ENCODE results near the gene IQSEC1. TPM values are rescaled to one million over a fixed set of nuclear protein-coding genes. Genes with fewer than 3 reads are reported as not detected.

Gene IQSEC1
- total and polyA plus RNA-seq, 2 experiments from 2014 or later, result 17.8 to 51.7 TPM

DNA sequence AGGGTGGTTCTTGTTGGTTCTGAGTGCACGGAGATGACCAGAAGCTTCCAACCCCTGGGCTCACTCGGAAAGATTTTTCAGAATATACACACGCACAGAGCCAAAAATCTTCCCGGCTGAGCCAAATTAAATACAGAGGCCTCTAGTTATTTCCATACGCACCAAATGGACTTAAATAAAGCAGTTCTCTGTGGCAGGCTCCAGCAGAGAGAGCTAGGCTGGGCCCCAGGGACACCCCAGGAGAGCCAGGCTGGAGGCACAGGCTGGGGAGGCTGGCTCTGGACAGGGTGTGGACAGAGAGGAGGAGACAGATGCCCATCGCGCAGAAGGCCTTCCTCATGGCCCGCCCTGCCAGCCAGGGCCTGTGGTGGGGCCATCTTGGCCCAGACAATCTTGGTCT, 115.9 kb downstream of the IQSEC1 start:
- DNase-seq (ENCODE audit: low read depth in 1 of 2, low spot score in 1 of 2), result no peak
- H3K4me1 ChIP-seq (ENCODE audit: low read depth), result peaks cover 29% of the 10 kb centered on the region
- H3K36me3 ChIP-seq, result no peaks in the 10 kb centered on the region

GRCh38 chr3:12956316-12956660, 116.9 kb downstream of the IQSEC1 start:
- H3K27me3 ChIP-seq, result no peaks in the 10 kb centered on the region
- H3K9me3 ChIP-seq (ENCODE audit: low read depth), result no peaks in the 10 kb centered on the region
- H3K27ac ChIP-seq, result no peak overlapping the region
- peaks cover 32% of the 10 kb centered on the region for H3K4me1 ChIP-seq (ENCODE audit: low read depth)
- TF ChIP-seq, protein P1, sequence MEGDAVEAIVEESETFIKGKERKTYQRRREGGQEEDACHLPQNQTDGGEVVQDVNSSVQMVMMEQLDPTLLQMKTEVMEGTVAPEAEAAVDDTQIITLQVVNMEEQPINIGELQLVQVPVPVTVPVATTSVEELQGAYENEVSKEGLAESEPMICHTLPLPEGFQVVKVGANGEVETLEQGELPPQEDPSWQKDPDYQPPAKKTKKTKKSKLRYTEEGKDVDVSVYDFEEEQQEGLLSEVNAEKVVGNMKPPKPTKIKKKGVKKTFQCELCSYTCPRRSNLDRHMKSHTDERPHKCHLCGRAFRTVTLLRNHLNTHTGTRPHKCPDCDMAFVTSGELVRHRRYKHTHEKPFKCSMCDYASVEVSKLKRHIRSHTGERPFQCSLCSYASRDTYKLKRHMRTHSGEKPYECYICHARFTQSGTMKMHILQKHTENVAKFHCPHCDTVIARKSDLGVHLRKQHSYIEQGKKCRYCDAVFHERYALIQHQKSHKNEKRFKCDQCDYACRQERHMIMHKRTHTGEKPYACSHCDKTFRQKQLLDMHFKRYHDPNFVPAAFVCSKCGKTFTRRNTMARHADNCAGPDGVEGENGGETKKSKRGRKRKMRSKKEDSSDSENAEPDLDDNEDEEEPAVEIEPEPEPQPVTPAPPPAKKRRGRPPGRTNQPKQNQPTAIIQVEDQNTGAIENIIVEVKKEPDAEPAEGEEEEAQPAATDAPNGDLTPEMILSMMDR (IDR thresholded peaks at IDR 0.05; ENCODE audit: low read depth, low read length), result no peak
- H3K36me3 ChIP-seq, result no peaks in the 10 kb centered on the region
- H3K4me3 ChIP-seq, result no peak overlapping the region
- no peak for DNase-seq (ENCODE audit: low read depth in 1 of 2, low spot score in 1 of 2)

More for the DNA sequence above, 115.9 kb downstream of the IQSEC1 start:
- H3K27me3 ChIP-seq, result no peaks in the 10 kb centered on the region
- H3K4me3 ChIP-seq, result no peak overlapping the region
- no peak overlapping the region for H3K27ac ChIP-seq
- H3K9me3 ChIP-seq (ENCODE audit: low read depth), result no peaks in the 10 kb centered on the region
- TF ChIP-seq, protein P1 (IDR thresholded peaks at IDR 0.05; ENCODE audit: low read depth, low read length), result no peak

DNA sequence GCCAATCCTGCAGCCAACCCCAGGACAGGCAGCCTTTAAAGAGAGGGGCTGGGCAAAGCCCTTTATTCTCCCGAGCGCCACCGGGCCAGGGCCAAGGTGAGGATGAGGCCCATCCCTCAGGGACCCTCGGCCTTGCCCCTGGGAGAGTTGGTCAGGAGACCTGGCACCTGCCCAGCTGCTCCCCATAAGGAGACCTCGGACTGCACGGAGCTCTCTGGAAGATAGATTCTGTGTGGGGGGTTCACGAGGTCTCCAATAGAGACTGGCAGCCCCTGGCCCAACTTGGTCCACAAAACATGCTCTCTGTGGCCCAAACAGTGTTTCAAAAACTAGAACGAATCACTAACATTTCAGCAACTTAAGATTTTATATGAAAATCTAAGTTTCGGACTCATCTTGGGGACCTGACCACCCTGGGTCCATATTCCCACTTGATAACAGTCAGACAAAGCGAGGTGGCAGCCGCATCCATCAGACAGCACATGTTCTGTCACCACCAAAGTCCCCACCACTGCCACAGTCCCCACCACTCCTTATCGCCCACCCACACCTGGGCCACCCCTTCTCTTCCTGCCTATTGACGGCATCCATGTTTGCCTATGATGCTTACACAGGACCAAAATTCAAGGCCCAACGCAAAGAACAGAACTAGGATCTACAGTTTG, 117.4 kb downstream of the IQSEC1 start:
- no peak for DNase-seq (ENCODE audit: low read depth in 1 of 2, low spot score in 1 of 2)
- no peaks in the 10 kb centered on the region for H3K27me3 ChIP-seq
- no peak overlapping the region for H3K27ac ChIP-seq
- H3K4me1 ChIP-seq (ENCODE audit: low read depth), result peaks cover 32% of the 10 kb centered on the region
- no peak overlapping the region for H3K4me3 ChIP-seq
- H3K9me3 ChIP-seq (ENCODE audit: low read depth), result no peaks in the 10 kb centered on the region
- TF ChIP-seq, protein P1 (IDR thresholded peaks at IDR 0.05; ENCODE audit: low read depth, low read length), result no peak
- no peaks in the 10 kb centered on the region for H3K36me3 ChIP-seq

DNA sequence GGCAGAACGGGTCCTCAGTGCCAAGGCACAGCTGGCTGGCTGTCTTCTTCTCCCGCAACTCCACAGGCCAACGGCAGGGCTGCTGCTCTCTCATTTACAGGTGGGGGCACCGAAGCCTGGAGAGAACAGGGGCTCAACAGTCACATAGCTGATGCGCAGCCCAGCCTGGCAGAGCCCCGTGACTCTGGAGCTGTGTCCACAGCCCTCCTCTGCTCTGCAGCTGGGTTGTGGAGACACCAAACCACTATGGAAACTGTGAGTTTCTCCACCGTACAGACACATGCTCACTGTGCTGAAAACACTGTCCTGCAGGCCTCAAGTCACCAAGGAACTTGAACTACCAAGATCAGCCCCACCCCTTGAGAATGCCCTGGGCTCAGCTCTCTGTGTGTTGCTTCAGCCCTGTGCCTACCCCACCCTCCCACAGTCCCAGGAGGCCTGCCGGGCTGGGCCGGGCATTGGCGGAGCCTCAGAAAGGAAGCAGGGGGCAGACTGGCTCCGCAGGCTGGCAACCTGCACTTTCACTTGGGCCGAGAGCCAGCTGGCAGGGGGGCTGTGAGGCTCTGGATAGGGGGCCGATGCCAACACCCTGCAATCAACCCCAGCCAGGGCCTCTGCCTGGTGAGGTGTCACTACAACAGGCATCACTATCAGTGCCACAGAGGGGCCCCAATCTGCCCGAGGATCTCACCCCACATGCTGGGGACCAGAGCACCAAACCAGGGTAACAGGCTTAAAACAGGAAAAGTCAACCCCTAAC, 118.2 kb downstream of the IQSEC1 start:
- H3K4me3 ChIP-seq, result no peak overlapping the region
- TF ChIP-seq, protein P1 (IDR thresholded peaks at IDR 0.05; ENCODE audit: low read depth, low read length), result no peak
- peaks cover 32% of the 10 kb centered on the region for H3K4me1 ChIP-seq (ENCODE audit: low read depth)
- H3K27ac ChIP-seq, result peak overlapping the region; percentile 68
- H3K36me3 ChIP-seq, result no peaks in the 10 kb centered on the region
- DNase-seq (ENCODE audit: low read depth in 1 of 2, low spot score in 1 of 2), result peak in 1 of 2 donors; percentile 12
- no peaks in the 10 kb centered on the region for H3K27me3 ChIP-seq
- H3K9me3 ChIP-seq (ENCODE audit: low read depth), result no peaks in the 10 kb centered on the region

DNA sequence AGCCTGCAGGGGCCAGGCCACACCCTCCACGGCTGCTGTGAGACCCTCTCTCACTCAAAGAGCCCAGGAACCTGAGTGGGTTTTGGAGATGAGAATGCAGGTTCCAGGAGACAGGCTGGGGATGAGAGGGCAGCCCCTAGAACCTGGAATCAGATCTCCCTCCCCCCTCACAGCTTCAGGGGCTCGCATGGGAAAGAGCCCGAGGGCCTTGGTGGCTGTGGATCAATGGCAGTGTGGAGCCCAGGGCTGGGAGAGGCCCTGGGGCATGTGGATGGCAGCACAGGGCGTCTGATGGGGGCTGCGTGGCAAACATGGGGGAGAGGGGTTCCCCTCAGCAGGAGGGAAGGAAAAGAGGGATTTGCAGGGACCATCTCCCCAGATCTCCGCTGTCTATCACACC, 119.0 kb downstream of the IQSEC1 start:
- no peaks in the 10 kb centered on the region for H3K9me3 ChIP-seq (ENCODE audit: low read depth)
- H3K27me3 ChIP-seq, result no peaks in the 10 kb centered on the region
- DNase-seq (ENCODE audit: low read depth in 1 of 2, low spot score in 1 of 2), result no peak
- TF ChIP-seq, protein P1 (IDR thresholded peaks at IDR 0.05; ENCODE audit: low read depth, low read length), result no peak
- H3K27ac ChIP-seq, result peak overlapping the region; percentile 68
- H3K4me3 ChIP-seq, result no peak overlapping the region
- peaks cover 32% of the 10 kb centered on the region for H3K4me1 ChIP-seq (ENCODE audit: low read depth)
- no peaks in the 10 kb centered on the region for H3K36me3 ChIP-seq
